SK-N-SH (cell line): Measurements from ENCODE around the gene APOL6. TPM values are rescaled to one million over a fixed set of nuclear protein-coding genes. Genes with fewer than 3 reads are reported as not detected.

Experiments
- CTCF ChIA-PET: fragments of 300-600, 350-600 bp; formaldehyde crosslinking; extraction: SDS; loops from one replicate; lab custom pipeline; 2021; lab: Yijun Ruan, JAX
- POLR2A ChIA-PET: fragments of 350-600 bp; sonication (Branson Sonifier 250); formaldehyde crosslinking; extraction: SDS; loops from one replicate; lab custom pipeline; 2020; ENCODE audit warnings: antibody characterized with exemption, inconsistent platforms; lab: Yijun Ruan, JAX
- DNase-seq: peaks from one replicate; pipeline ENCODE4 v3.0.0; 2012
- H2AFZ ChIP-seq: fragments of 200-600 bp; sonication (generic); 2 replicates; pipeline ENCODE4 v1.8.1; 2016; ENCODE audit warnings: antibody characterized with exemption, mild to moderate bottlenecking, low read depth
- H3F3A ChIP-seq: fragments of 200-600 bp; sonication (generic); replicated peaks from 2 replicates; pipeline ENCODE3; 2016; ENCODE audit warnings: antibody characterized with exemption, mild to moderate bottlenecking; ENCODE audit not compliant: insufficient read depth
- H3K27ac ChIP-seq, 2 experiments: fragments of 200-500 bp in 1 of 2; fragments of 200-600 bp in 1 of 2; sonication (Bioruptor generic) in 1 of 2; sonication (generic), shearing (Covaris generic) in 1 of 2; 2 replicates each; pipeline versions ENCODE4 v1.5.1 to v1.6.1; 2014 to 2016; ENCODE audit warnings: low read depth in 2 of 2, inconsistent platforms in 1 of 2, low read length in 1 of 2, mild to moderate bottlenecking in 1 of 2, mixed read lengths in 1 of 2
- H3K27me3 ChIP-seq: fragments of 200-600 bp; sonication (generic), shearing (Covaris generic); 2 replicates; pipeline ENCODE4 v1.6.1; 2016; ENCODE audit warnings: mixed run types; ENCODE audit not compliant: insufficient read depth
- H3K36me3 ChIP-seq, 2 experiments: fragments of 200-500 bp in 1 of 2; fragments of 200-600 bp in 1 of 2; sonication (Bioruptor generic) in 1 of 2; sonication (generic) in 1 of 2; replicated peaks in 1 of 2; 2 replicates each; pipeline versions ENCODE3 to v1.5.1; 2014 to 2016; ENCODE audit warnings: low read length in 1 of 2, mild to moderate bottlenecking in 1 of 2; ENCODE audit not compliant: insufficient read depth in 2 of 2, control insufficient read depth in 1 of 2
- H3K4me1 ChIP-seq, 2 experiments: fragments of 200-500 bp in 1 of 2; fragments of 200-600 bp in 1 of 2; sonication (Bioruptor generic) in 1 of 2; sonication (generic), shearing (Covaris generic) in 1 of 2; 2 replicates each; pipeline versions ENCODE4 v1.5.1 to v1.6.1; 2014 to 2016; ENCODE audit warnings: low read depth in 1 of 2, low read length in 1 of 2, mixed run types in 1 of 2; ENCODE audit not compliant: insufficient read depth in 2 of 2, control insufficient read depth in 1 of 2
- H3K4me2 ChIP-seq: fragments of 200-600 bp; sonication (generic), shearing (Covaris generic); 2 replicates; pipeline ENCODE4 v1.6.1; 2017; ENCODE audit warnings: mixed run types
- H3K4me3 ChIP-seq, 2 experiments: fragments of 200-500 bp in 1 of 2; fragments of 200-600 bp in 1 of 2; sonication (Bioruptor generic) in 1 of 2; sonication (generic), shearing (Covaris generic) in 1 of 2; 2 replicates each; pipeline versions ENCODE4 v1.5.1 to v1.8.1; 2014 to 2016; ENCODE audit warnings: low read depth in 2 of 2, inconsistent platforms in 1 of 2, low read length in 1 of 2, mild to moderate bottlenecking in 1 of 2, mixed read lengths in 1 of 2, moderate library complexity in 1 of 2
- H3K79me2 ChIP-seq: fragments of 200-600 bp; sonication (generic); 2 replicates; pipeline ENCODE4 v1.8.1; 2017; ENCODE audit warnings: mild to moderate bottlenecking; ENCODE audit not compliant: insufficient read depth
- H3K9ac ChIP-seq: fragments of 200-600 bp; sonication (generic); 2 replicates; pipeline ENCODE4 v1.6.1; 2017; ENCODE audit warnings: mixed run types
- H3K9me2 ChIP-seq: fragments of 200-600 bp; sonication (generic); 2 replicates; pipeline ENCODE4 v1.6.1; 2017; ENCODE audit warnings: mixed run types
- H3K9me3 ChIP-seq: fragments of 200-600 bp; sonication (generic); 2 replicates; pipeline ENCODE4 v1.6.1; 2017; ENCODE audit warnings: mixed run types, mild to moderate bottlenecking, moderate library complexity
- H4K20me1 ChIP-seq: fragments of 200-600 bp; sonication (generic); 2 replicates; pipeline ENCODE4 v1.6.1; 2017; ENCODE audit warnings: mild to moderate bottlenecking, mixed run types; ENCODE audit not compliant: insufficient read depth
- CHD2 ChIP-seq: fragments of 150-350 bp; IDR thresholded peaks from 2 replicates; pipeline ENCODE4 v1.6.1; 2018; ENCODE audit warnings: low read length; ENCODE audit not compliant: partially characterized antibody
- ELF1 ChIP-seq: IDR thresholded peaks from 2 replicates; pipeline ENCODE4 v1.4.0; 2012
- EP300 ChIP-seq, 2 experiments: IDR thresholded peaks; 2 replicates each; pipeline versions ENCODE4 v1.4.0 to v1.6.1; 2012; ENCODE audit warnings: borderline replicate concordance in 1 of 2, low read depth in 1 of 2, low read length in 1 of 2
- FOSL2 ChIP-seq: IDR thresholded peaks from 2 replicates; pipeline ENCODE4 v1.4.0; 2012; ENCODE audit warnings: low read depth, mild to moderate bottlenecking, moderate library complexity, borderline replicate concordance
- FOXM1 ChIP-seq: IDR thresholded peaks from 2 replicates; pipeline ENCODE4 v1.4.0; 2012; ENCODE audit warnings: low read depth, mild to moderate bottlenecking
- JUND ChIP-seq: IDR thresholded peaks from 2 replicates; pipeline ENCODE4 v1.4.0; 2012
- MXI1 ChIP-seq: IDR thresholded peaks from 2 replicates; pipeline ENCODE4 v1.6.1; 2012; ENCODE audit warnings: mild to moderate bottlenecking, low read depth, low read length, improper control_type of control experiment
- NFIC ChIP-seq: IDR thresholded peaks from 2 replicates; pipeline ENCODE4 v1.4.0; 2012; ENCODE audit warnings: borderline replicate concordance
- POLR2AphosphoS5 ChIP-seq: IDR thresholded peaks from 2 replicates; pipeline ENCODE4 v1.6.1; 2012; ENCODE audit warnings: low read depth, low read length
- REST ChIP-seq: IDR thresholded peaks from 2 replicates; pipeline ENCODE4 v1.6.1; 2012; ENCODE audit warnings: mild to moderate bottlenecking, low read depth, low read length, moderate library complexity
- RFX5 ChIP-seq: IDR thresholded peaks from 2 replicates; pipeline ENCODE4 v1.6.1; 2012; ENCODE audit warnings: mild to moderate bottlenecking, improper control_type of control experiment, low read length
- SMC3 ChIP-seq: IDR thresholded peaks from 2 replicates; pipeline ENCODE4 v1.6.1; 2012; ENCODE audit warnings: low read depth, low read length, improper control_type of control experiment
- USF1 ChIP-seq: IDR thresholded peaks from 2 replicates; pipeline ENCODE4 v1.4.0; 2012; ENCODE audit warnings: low read depth, borderline replicate concordance
- YY1 ChIP-seq: IDR thresholded peaks from 2 replicates; pipeline ENCODE4 v1.4.0; 2012; ENCODE audit warnings: low read depth, mild to moderate bottlenecking
- WGBS: methylation state at CpG from one replicate; pipeline ENCODE4 v1.1.6; 2017; ENCODE audit warnings: low lambda C conversion rate; 5-methylcytosine and 5-hydroxymethylcytosine counted together
- polyA plus RNA-seq, 3 experiments: library from polyadenylated mRNA; depleted of rRNA; stranded (reverse); fragments of >200 nt; gene quantifications; 2 replicates each; pipeline ENCODE4 v1.2.3, GENCODE V29; 2012
- TF ChIP-seq, protein P1 (sequence below): IDR thresholded peaks from 2 replicates; pipeline ENCODE4 v1.4.0; 2012; ENCODE audit warnings: low read depth
- TF ChIP-seq, protein P2 (sequence below): IDR thresholded peaks from 2 replicates; pipeline ENCODE4; 2012

Gene APOL6
- polyA plus RNA-seq, 1 of the 3 experiments (the other 2 are of a cell fraction): 0.90 TPM

DNA sequence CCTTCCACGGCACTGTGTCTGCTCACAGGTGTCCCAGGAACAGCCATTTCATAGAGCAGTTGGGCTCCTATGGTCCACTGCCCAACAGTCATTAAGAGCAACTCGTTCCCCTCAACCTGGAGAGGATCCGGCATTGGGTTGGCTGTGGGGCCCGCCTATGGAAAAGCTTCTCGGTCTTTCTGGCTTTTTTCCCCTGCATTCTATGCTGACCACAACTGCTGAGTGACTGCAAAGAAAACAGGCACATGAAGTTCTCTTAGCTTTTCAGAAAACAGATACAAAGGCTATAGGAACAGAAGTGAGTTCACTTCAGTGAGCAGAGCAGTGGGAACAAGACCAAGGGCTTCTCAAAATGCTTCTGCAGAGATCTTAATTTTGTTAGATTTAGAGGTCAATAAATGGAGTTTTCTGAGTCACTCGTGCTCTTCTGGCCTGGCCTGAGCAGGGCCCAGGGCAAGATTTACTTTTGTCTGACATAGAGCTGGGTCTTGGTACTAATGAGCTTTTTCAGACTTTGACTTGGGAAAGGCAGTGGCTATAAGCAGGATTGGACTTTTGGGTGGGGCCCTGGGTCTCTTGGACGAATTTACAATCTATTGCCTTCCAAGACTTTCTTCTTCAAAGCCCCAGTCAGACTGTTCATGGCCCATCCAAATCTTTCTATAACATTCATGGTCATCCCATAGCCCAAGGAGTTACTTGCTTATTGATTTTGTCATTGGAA is 55.8 kb downstream of the APOL6 start:
- POLR2A ChIA-PET: no interaction called here

DNA sequence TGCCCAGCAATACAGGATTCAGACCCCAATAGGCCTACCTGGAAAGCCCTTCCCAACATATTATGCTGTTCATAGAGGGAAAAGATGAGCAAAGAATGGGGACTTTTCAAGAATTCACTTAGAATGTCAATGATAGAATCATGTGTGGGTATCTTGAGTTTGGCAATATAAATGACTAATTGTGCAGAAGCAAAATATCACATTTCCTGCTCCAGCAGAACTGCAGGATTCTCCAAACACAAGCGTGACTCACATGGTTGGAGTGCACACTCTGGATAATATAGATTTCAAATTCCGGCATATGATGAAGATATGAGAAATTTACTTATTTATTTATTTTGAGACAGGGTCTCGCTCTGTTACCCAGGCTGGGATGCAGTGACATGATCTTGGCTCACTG is 56.9 kb downstream of the APOL6 start:
- H3K9me2 ChIP-seq: no peaks in the 10 kb centered on the region
- ChIA-PET POLR2A (no interaction called here), CTCF (no interaction called here)
- H2AFZ ChIP-seq: no peak overlapping the region
- no peak overlapping the region; the same call in 1 of the 2 replicates for H3K4me2 ChIP-seq
- no peak overlapping the region for H3K4me3 ChIP-seq
- no peaks in the 10 kb centered on the region for H3K9me3 ChIP-seq
- no peaks in the 10 kb centered on the region for H3K27me3 ChIP-seq
- WGBS: 60% methylated on average over 3 of the region's 3 CpGs
- H3F3A ChIP-seq: peaks cover 17% of the 10 kb centered on the region
- no peaks in the 10 kb centered on the region for H3K36me3 ChIP-seq
- no peaks in the 10 kb centered on the region for H3K4me1 ChIP-seq
- no peak overlapping the region for H3K9ac ChIP-seq
- DNase-seq: no peak
- H4K20me1 ChIP-seq: no peaks in the 10 kb centered on the region
- H3K79me2 ChIP-seq: no peaks in the 10 kb centered on the region
- peak overlapping the region in 1 of 2 experiments; percentile 33; a peak in 2 of 4 replicates for H3K27ac ChIP-seq
- TF ChIP-seq EP300 (IDR thresholded peaks at IDR 0.05; ENCODE audit: borderline replicate concordance in 1 of 2, low read depth in 1 of 2, low read length in 1 of 2) (peak in 1 of 2 experiments; percentile 43; a peak in 1 of 4 replicates), NFIC (no peak), SMC3 (no peak), ELF1 (no peak), RFX5 (no peak), YY1 (no peak), JUND (peak; percentile 63), POLR2AphosphoS5 (no peak), CHD2 (no peak), MXI1 (no peak)
- TF ChIP-seq, protein P1, sequence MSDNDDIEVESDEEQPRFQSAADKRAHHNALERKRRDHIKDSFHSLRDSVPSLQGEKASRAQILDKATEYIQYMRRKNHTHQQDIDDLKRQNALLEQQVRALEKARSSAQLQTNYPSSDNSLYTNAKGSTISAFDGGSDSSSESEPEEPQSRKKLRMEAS: peak; percentile 25; the same call in 1 of the 2 replicates
- TF ChIP-seq, protein P2, sequence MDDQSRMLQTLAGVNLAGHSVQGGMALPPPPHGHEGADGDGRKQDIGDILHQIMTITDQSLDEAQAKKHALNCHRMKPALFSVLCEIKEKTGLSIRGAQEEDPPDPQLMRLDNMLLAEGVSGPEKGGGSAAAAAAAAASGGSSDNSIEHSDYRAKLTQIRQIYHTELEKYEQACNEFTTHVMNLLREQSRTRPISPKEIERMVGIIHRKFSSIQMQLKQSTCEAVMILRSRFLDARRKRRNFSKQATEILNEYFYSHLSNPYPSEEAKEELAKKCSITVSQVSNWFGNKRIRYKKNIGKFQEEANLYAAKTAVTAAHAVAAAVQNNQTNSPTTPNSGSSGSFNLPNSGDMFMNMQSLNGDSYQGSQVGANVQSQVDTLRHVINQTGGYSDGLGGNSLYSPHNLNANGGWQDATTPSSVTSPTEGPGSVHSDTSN: peak; percentile 58

More for the DNA sequence above, 55.8 kb downstream of the APOL6 start:
- Histone ChIP-seq H3K27me3 (no peaks in the 10 kb centered on the region), H3K79me2 (no peaks in the 10 kb centered on the region), H3K4me3 (no peak overlapping the region), H3K9ac (no peak overlapping the region), H3K9me3 (no peaks in the 10 kb centered on the region), H3K9me2 (no peaks in the 10 kb centered on the region), H3K4me2 (no peak overlapping the region), H3K27ac (no peak overlapping the region), H4K20me1 (no peaks in the 10 kb centered on the region), H3K4me1 (no peaks in the 10 kb centered on the region), H3K36me3 (no peaks in the 10 kb centered on the region), H3F3A (peaks cover 11% of the 10 kb centered on the region), H2AFZ (no peak overlapping the region)
- WGBS: 84% methylated on average over 7 of the region's 7 CpGs
- no peak for DNase-seq
- no peak for TF ChIP-seq USF1
- TF ChIP-seq REST: no peak
- TF ChIP-seq FOSL2: no peak
- TF ChIP-seq FOXM1: no peak
- TF ChIP-seq RFX5: no peak
- CTCF ChIA-PET: interaction anchor here (0.8 to 1.1 kb wide), 2 partner anchors 19 to 420 kb away, joined by 3 read pairs; no protein-coding TSS in a partner anchor
